Neural progenitor cell (in vitro differentiated cells): ENCODE measurements around the gene GREB1L. TPM values are rescaled to one million over a fixed set of nuclear protein-coding genes. Genes with fewer than 3 reads are reported as not detected.

Experiments
- DNase-seq: peaks from one replicate; pipeline ENCODE4 v3.0.0-alpha.2; 2016; ENCODE audit warnings: low spot score
- H2AFZ ChIP-seq: fragments of 200-600 bp; sonication (generic); replicated peaks from 2 replicates; pipeline ENCODE4 v1.6.1; 2016; ENCODE audit warnings: antibody characterized with exemption
- H3F3A ChIP-seq: fragments of 200-600 bp; sonication (generic); 2 replicates; pipeline ENCODE4 v1.6.1; 2016; ENCODE audit warnings: antibody characterized with exemption, low read depth
- H3K27ac ChIP-seq: fragments of 200-600 bp; sonication (generic); 2 replicates; pipeline ENCODE4 v1.5.1; 2016; ENCODE audit warnings: mild to moderate bottlenecking
- H3K27me3 ChIP-seq: fragments of 200-600 bp; sonication (generic); 2 replicates; pipeline ENCODE4 v1.6.1; 2016; ENCODE audit warnings: mild to moderate bottlenecking, moderate library complexity
- H3K36me3 ChIP-seq: fragments of 200-600 bp; sonication (generic); 2 replicates; pipeline ENCODE4 v1.5.1; 2016
- H3K4me1 ChIP-seq: fragments of 200-600 bp; sonication (generic); 2 replicates; pipeline ENCODE4 v1.6.1; 2016; ENCODE audit warnings: mixed run types
- H3K4me2 ChIP-seq: fragments of 200-600 bp; sonication (generic); 2 replicates; pipeline ENCODE4 v1.6.1; 2016
- H3K4me3 ChIP-seq: fragments of 200-600 bp; sonication (generic); 2 replicates; pipeline ENCODE4 v1.5.1; 2016
- H3K79me2 ChIP-seq: fragments of 200-600 bp; sonication (generic); 2 replicates; pipeline ENCODE4 v1.6.1; 2016; ENCODE audit warnings: low read depth
- H3K9ac ChIP-seq: fragments of 200-600 bp; sonication (generic); 2 replicates; pipeline ENCODE4 v1.6.1; 2016
- H3K9me3 ChIP-seq: fragments of 200-600 bp; sonication (generic); 2 replicates; pipeline ENCODE4 v1.5.1; 2016; ENCODE audit warnings: low read depth
- H4K20me1 ChIP-seq: fragments of 200-600 bp; sonication (generic); 2 replicates; pipeline ENCODE4 v1.6.1; 2016; ENCODE audit warnings: low read depth
- H3K27ac Mint-ChIP-seq: 3 replicates; pipeline ENCODE4 v1.8.0; 2021; ENCODE audit warnings: mixed read lengths
- H3K27me3 Mint-ChIP-seq: 2 replicates; pipeline ENCODE4 v1.8.0; 2022; ENCODE audit warnings: low read depth, mild to moderate bottlenecking, inconsistent platforms, moderate library complexity, mixed read lengths; ENCODE audit not compliant: insufficient read depth
- H3K36me3 Mint-ChIP-seq: 3 replicates; pipeline ENCODE4 v1.8.0; 2021; ENCODE audit warnings: mixed read lengths
- H3K4me1 Mint-ChIP-seq: 3 replicates; pipeline ENCODE4 v1.8.0; 2021; ENCODE audit warnings: mixed read lengths
- H3K4me3 Mint-ChIP-seq: 3 replicates; pipeline ENCODE4 v1.8.0; 2021; ENCODE audit warnings: mild to moderate bottlenecking, moderate library complexity, mixed read lengths
- H3K9me3 Mint-ChIP-seq: 3 replicates; pipeline ENCODE4 v1.8.0; 2020; ENCODE audit warnings: mixed read lengths
- CTCF ChIP-seq: fragments of 200-600 bp; sonication (generic); IDR thresholded peaks from 2 replicates; pipeline ENCODE4 v1.5.1; 2017; ENCODE audit warnings: antibody characterized with exemption, mild to moderate bottlenecking
- EZH2 ChIP-seq: fragments of 200-600 bp; sonication (generic); IDR thresholded peaks from 2 replicates; pipeline ENCODE4 v1.6.1; 2017; ENCODE audit warnings: antibody characterized with exemption, mild to moderate bottlenecking, moderate library complexity
- EZH2phosphoT487 ChIP-seq: fragments of 200-600 bp; sonication (generic); IDR thresholded peaks from 2 replicates; pipeline ENCODE4 v1.6.1; 2017; ENCODE audit warnings: antibody characterized with exemption
- total RNA-seq: library from RNA; depleted of rRNA; stranded (reverse); fragments of >200 nt; gene quantifications from 2 replicates; pipeline ENCODE4 v1.2.3, GENCODE V29; 2015; ENCODE audit warnings: low replicate concordance

The GREB1L gene
- total RNA-seq, 1 donor from 2014 or later, result 278 TPM

GRCh38 chr18:21345840-21346239 lies 103.8 kb downstream of the GREB1L start:
- peak overlapping the region; percentile 36 for H3K4me2 ChIP-seq
- H3K4me1 Mint-ChIP-seq, result peaks cover 43% of the 10 kb centered on the region
- peak overlapping the region; percentile 9 for H3K27ac ChIP-seq
- H3K4me3 ChIP-seq, result no peak overlapping the region
- no peak overlapping the region for H3K4me3 Mint-ChIP-seq
- peak; percentile 48 for DNase-seq
- peaks cover 25% of the 10 kb centered on the region for H3K36me3 ChIP-seq
- peaks cover 96% of the 10 kb centered on the region for H3K79me2 ChIP-seq
- H3K27ac Mint-ChIP-seq, result peak overlapping the region; percentile 4
- H3K9me3 ChIP-seq, result no peaks in the 10 kb centered on the region
- peaks cover 19% of the 10 kb centered on the region for H4K20me1 ChIP-seq
- H3K27me3 ChIP-seq, result no peaks in the 10 kb centered on the region
- H3K36me3 Mint-ChIP-seq, result peaks cover 37% of the 10 kb centered on the region
- no peak overlapping the region for H2AFZ ChIP-seq
- H3K4me1 ChIP-seq, result peaks cover 60% of the 10 kb centered on the region
- no peak overlapping the region for H3K9ac ChIP-seq
- H3F3A ChIP-seq, result peaks cover 56% of the 10 kb centered on the region
- TF ChIP-seq EZH2phosphoT487 (no peak), CTCF (no peak), EZH2 (no peak)
- H3K9me3 Mint-ChIP-seq, result peaks cover 29% of the 10 kb centered on the region
- peaks cover 13% of the 10 kb centered on the region for H3K27me3 Mint-ChIP-seq

- peaks cover 9% of the 10 kb centered on the region for H4K20me1 ChIP-seq
- Mint-ChIP-seq H3K4me1 (peaks cover 22% of the 10 kb centered on the region), H3K4me3 (no peak overlapping the region), H3K27ac (peak overlapping the region; percentile 7), H3K9me3 (peaks cover 22% of the 10 kb centered on the region), H3K36me3 (peaks cover 20% of the 10 kb centered on the region), H3K27me3 (no peaks in the 10 kb centered on the region)
- H3K4me2 ChIP-seq, result no peak overlapping the region
- H3K36me3 ChIP-seq, result peaks cover 11% of the 10 kb centered on the region
- TF ChIP-seq CTCF (no peak), EZH2phosphoT487 (no peak), EZH2 (no peak)
- no peaks in the 10 kb centered on the region for H3K9me3 ChIP-seq
- no peak overlapping the region for H3K4me3 ChIP-seq
- H3K79me2 ChIP-seq, result peaks cover 99% of the 10 kb centered on the region
- no peaks in the 10 kb centered on the region for H3K27me3 ChIP-seq
- H3K27ac ChIP-seq, result peak overlapping the region; percentile 60
- H3K4me1 ChIP-seq, result peaks cover 51% of the 10 kb centered on the region
- no peak overlapping the region for H2AFZ ChIP-seq
- DNase-seq, result no peak
- H3F3A ChIP-seq, result peaks cover 87% of the 10 kb centered on the region
- H3K9ac ChIP-seq, result no peak overlapping the region
Observed at GRCh38 chr18:21359746-21360145, 117.7 kb downstream of the GREB1L start.

- H3K4me3 ChIP-seq, result peak overlapping the region; percentile 61
- DNase-seq, result peak; percentile 62
Observed at GRCh38 chr18:21361307-21361880, 119.4 kb downstream of the GREB1L start.

More at GRCh38 chr18:21361307-21361880, 119.4 kb downstream of the GREB1L start:
- peaks cover 11% of the 10 kb centered on the region for H3K36me3 Mint-ChIP-seq
- no peak overlapping the region for H2AFZ ChIP-seq
- peaks cover 94% of the 10 kb centered on the region for H3F3A ChIP-seq
- H3K4me3 Mint-ChIP-seq, result peak overlapping the region; percentile 83
- H3K9me3 ChIP-seq, result no peaks in the 10 kb centered on the region
- H4K20me1 ChIP-seq, result peaks cover 9% of the 10 kb centered on the region
- H3K27me3 Mint-ChIP-seq, result no peaks in the 10 kb centered on the region
- peak overlapping the region; percentile 73 for H3K27ac Mint-ChIP-seq
- H3K4me2 ChIP-seq, result peak overlapping the region; percentile 92
- TF ChIP-seq EZH2, result no peak
- TF ChIP-seq CTCF, result no peak
- no peak for TF ChIP-seq EZH2phosphoT487
- peak overlapping the region; percentile 60 for H3K27ac ChIP-seq
- H3K9me3 Mint-ChIP-seq, result peaks cover 16% of the 10 kb centered on the region
- peaks cover 26% of the 10 kb centered on the region for H3K4me1 Mint-ChIP-seq
- H3K27me3 ChIP-seq, result no peaks in the 10 kb centered on the region
- peaks cover 100% of the 10 kb centered on the region for H3K79me2 ChIP-seq
- no peak overlapping the region for H3K9ac ChIP-seq
- peaks cover 8% of the 10 kb centered on the region for H3K36me3 ChIP-seq
- peaks cover 67% of the 10 kb centered on the region for H3K4me1 ChIP-seq
